ENCODE measurements around the gene CTLA4.

- TF ChIP-seq POLR2A (IDR thresholded peaks at IDR 0.05): no peak
- TF ChIP-seq CTCF (IDR thresholded peaks at IDR 0.05): peak; percentile 54 to 72 (median 70)
Observed at GRCh38 chr2:203909261-203909967, 41.8 kb downstream of the CTLA4 start.
